Stimulated activated naive B cell treated with anti-CD40 and anti-IgM and Interleukin-4, amounts not matched to agents 10 μg/mL and 1 μg/mL and 100 μg/mL, for 72 hours (primary cell): ENCODE data around the gene NEB.

Source experiments
- ATAC-seq, 2 donors: fragments of 150-1000 bp; cut with Tn5 transposase; replicated peaks; 2 replicates each; pipeline ENCODE4 v1.10.0; 2021; ENCODE audit warnings: moderate library complexity in 1 of 2
- DNase-seq: peaks from one replicate; pipeline ENCODE4 v3.0.0; 2021
- H3K27ac Mint-ChIP-seq: one replicate; pipeline ENCODE4 v1.8.0; 2022; ENCODE audit warnings: mild to moderate bottlenecking, mixed read lengths
- H3K27me3 Mint-ChIP-seq, 2 donors: one replicate each; pipeline ENCODE4 v1.8.0; 2022; ENCODE audit warnings: mixed read lengths in 2 of 2
- H3K36me3 Mint-ChIP-seq, 2 donors: one replicate each; pipeline ENCODE4 v1.8.0; 2022; ENCODE audit warnings: mixed read lengths in 2 of 2, mild to moderate bottlenecking in 1 of 2
- H3K4me1 Mint-ChIP-seq, 2 donors: one replicate each; pipeline ENCODE4 v1.8.0; 2022; ENCODE audit warnings: mixed read lengths in 2 of 2, mild to moderate bottlenecking in 1 of 2
- H3K4me3 Mint-ChIP-seq, 2 donors: one replicate each; pipeline ENCODE4 v1.8.0; 2022; ENCODE audit warnings: mild to moderate bottlenecking in 2 of 2, mixed read lengths in 2 of 2, moderate library complexity in 1 of 2
- H3K9me3 Mint-ChIP-seq, 2 donors: one replicate each; pipeline ENCODE4 v1.8.0; 2022; ENCODE audit warnings: mixed read lengths in 2 of 2, mild to moderate bottlenecking in 1 of 2

Gene NEB

DNA sequence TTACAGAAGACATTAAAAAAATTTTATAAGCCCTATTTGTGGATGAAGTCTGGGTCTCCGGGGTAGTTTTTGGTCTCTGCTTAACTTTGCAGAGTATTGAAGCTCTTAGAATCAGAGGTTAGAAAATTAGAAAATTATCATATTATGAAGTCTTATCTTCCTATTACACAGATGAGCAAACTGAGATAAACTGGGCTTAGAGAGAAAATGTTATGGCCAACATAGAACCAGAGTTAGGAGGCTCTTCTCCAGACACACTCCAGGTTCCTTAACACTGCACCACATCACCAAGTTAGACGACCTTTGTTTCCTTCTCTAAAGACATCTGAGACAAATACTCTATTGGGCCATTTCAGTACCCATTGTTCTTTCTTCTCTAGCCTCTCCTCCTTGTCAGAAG lies 36.7 kb upstream of the NEB start:
- Mint-ChIP-seq H3K36me3 (peaks cover 20 to 28% of the 10 kb centered on the region in 2 donors), H3K27me3 (no peaks in the 10 kb centered on the region)

DNA sequence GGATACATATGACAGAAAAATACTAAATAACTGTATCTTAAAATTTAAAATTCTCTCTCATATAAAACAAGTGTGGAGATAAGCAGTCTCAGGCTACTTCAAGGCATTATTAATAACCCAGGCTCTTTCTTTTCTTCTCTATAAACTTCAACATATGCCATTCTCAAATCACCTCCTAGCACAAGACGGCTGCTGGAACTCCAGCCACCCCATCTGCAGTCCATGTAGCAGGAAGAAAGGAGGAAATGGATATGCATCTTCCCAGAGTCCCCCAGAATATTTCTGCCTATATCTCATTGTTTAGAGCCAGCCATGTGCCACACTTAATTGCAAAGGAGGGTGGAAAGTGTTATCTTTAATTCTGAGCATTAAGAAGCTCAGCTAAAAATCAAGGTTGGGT lies 35.3 kb upstream of the NEB start:
- no peak overlapping the region for H3K4me3 Mint-ChIP-seq
- H3K36me3 Mint-ChIP-seq = peaks cover 11 to 20% of the 10 kb centered on the region in 2 donors
- peak overlapping the region; percentile 98 for H3K27ac Mint-ChIP-seq
- peaks cover 51 to 87% of the 10 kb centered on the region in 2 donors for H3K4me1 Mint-ChIP-seq
- H3K27me3 Mint-ChIP-seq = no peaks in the 10 kb centered on the region
- peaks cover 0 to 6% of the 10 kb centered on the region in 2 donors for H3K9me3 Mint-ChIP-seq
- ATAC-seq (no peak), DNase-seq (no peak)

More for the DNA sequence above, 36.7 kb upstream of the NEB start:
- H3K9me3 Mint-ChIP-seq = peaks cover 0 to 10% of the 10 kb centered on the region in 2 donors
- peak; percentile 20 to 21 for ATAC-seq
- H3K4me1 Mint-ChIP-seq = peaks cover 50 to 87% of the 10 kb centered on the region in 2 donors
- no peak for DNase-seq
- H3K27ac Mint-ChIP-seq = peak overlapping the region; percentile 98
- H3K4me3 Mint-ChIP-seq = peak overlapping the region; percentile 40 to 46

DNA sequence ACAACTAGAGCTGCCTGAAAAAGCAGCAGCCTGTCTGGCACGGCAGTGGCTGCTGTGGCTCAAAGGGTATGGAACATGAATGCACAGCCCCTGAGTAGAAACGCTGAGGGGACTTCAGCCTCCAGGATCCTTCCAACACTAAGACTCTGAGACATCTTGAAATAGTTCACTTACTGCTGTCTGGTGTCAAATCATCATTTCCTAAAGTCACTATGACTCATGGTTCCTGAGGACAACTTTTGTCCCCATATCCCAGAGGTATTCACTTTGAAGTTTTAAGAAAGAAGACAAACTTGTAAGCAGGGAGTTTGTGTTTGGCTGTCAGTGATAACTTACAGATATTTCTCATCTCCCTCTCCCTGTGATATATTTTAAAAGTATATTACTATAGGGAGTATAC lies 33.3 kb upstream of the NEB start:
- no peak overlapping the region for H3K4me3 Mint-ChIP-seq
- H3K36me3 Mint-ChIP-seq = peaks cover 15 to 20% of the 10 kb centered on the region in 2 donors

DNA sequence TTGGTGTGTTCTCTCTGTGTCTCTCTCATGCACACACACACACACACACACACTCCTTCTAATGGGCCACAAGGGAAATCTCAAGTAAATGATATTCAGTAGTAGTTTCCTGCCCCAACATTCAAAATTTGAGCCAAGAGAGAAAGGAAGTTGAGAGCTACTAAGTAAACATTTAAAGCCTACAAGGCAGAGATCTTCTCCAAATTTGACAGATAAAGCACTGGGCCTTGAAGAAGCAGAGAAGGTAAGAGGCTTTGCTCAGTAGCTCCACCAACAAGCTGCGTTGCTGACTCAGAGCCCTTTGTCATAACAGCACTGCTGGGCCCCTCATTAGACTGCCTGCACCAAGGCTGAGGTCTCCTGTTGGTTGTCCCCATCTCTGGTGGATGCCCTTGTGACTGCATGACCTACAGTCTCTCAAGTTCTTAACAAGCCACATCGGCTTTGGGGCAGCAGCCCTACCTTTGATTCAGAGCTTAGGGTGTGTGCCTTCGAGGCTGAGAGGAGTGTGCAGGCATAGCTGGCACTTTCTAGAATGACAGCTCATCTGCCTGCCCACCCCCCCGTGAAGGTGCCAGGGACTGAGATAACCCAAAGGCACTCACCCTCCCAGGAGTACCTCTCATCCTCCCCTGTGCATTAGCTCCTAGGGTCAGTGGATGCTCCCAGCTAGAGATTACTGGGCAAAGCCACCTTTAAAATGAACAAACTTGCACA lies 32.3 kb upstream of the NEB start:
- H3K27ac Mint-ChIP-seq = peak overlapping the region; percentile 89
- H3K9me3 Mint-ChIP-seq = peaks cover 0 to 6% of the 10 kb centered on the region in 2 donors
- DNase-seq (peak; percentile 77), ATAC-seq (peak; percentile 82 to 83)
- H3K4me1 Mint-ChIP-seq = peaks cover 56 to 86% of the 10 kb centered on the region in 2 donors
- H3K27me3 Mint-ChIP-seq = no peaks in the 10 kb centered on the region
- peaks cover 15 to 16% of the 10 kb centered on the region in 2 donors for H3K36me3 Mint-ChIP-seq
- peak overlapping the region; percentile 44 to 50 for H3K4me3 Mint-ChIP-seq

More for the DNA sequence above, 33.3 kb upstream of the NEB start:
- ATAC-seq = no peak
- H3K27ac Mint-ChIP-seq = peak overlapping the region; percentile 89
- peaks cover 0 to 6% of the 10 kb centered on the region in 2 donors for H3K9me3 Mint-ChIP-seq
- DNase-seq = no peak
- H3K4me1 Mint-ChIP-seq = peaks cover 63 to 96% of the 10 kb centered on the region in 2 donors
- H3K27me3 Mint-ChIP-seq = no peaks in the 10 kb centered on the region

DNA sequence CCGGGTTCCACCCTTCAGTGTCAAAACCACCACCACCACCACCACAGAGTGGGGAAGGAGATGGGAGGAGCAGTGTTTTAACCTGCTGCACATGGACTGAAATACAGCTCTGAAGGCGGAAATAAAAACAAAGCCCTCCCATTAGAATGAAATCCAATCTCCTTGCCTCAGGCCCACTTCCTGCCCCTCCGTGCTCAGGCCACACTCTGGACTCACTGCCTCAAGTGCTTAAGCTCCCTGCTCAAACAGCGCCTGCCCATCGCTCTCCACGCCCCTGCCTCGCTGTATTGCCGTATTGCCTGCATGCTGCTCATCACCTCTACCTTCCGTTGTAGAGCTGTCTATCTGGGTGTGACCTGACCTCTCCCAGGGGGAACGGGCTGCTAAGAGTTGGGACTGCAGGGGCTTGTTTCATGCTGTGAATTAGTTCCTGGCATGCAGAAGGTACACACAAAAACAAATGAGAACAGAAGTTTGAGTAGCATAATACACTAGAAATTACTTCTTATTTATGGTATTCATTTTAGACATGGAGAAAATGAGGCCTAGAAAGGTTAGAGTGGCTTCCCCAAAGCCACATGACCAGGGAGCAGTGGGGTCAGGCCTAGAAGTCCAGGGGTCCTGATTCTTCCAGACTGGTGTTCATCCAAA lies 31.6 kb upstream of the NEB start:
- Mint-ChIP-seq H3K27me3 (no peaks in the 10 kb centered on the region), H3K4me3 (peak overlapping the region; percentile 44 to 63), H3K4me1 (peaks cover 50 to 79% of the 10 kb centered on the region in 2 donors), H3K9me3 (peaks cover 0 to 6% of the 10 kb centered on the region in 2 donors), H3K27ac (peak overlapping the region; percentile 89), H3K36me3 (peaks cover 12 to 17% of the 10 kb centered on the region in 2 donors)
- ATAC-seq (peak; percentile 41 to 45), DNase-seq (peak; percentile 17)

DNA sequence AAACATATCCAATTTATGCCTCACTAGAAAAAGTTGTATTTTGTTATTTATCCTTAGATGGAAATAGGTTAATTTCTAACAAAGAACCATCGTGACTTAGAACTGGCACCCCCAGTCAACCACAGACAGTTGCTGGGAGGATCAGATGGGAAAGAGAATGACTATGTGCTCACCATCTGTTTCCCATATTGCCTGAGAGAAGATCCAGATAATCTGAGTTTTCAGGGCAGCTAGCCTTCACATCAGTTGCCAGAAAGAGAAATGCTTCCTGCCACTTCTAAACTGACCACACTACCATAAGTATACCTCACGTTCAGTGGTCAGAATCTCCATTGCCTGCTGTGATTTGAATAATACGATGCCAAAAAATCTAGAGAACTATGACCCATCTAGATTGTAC lies 28.4 kb upstream of the NEB start:
- Mint-ChIP-seq H3K4me3 (no peak overlapping the region), H3K36me3 (peaks cover 4 to 10% of the 10 kb centered on the region in 2 donors), H3K9me3 (no peaks in the 10 kb centered on the region), H3K4me1 (peaks cover 44 to 57% of the 10 kb centered on the region in 2 donors), H3K27me3 (no peaks in the 10 kb centered on the region), H3K27ac (peak overlapping the region; percentile 11)
- no peak for DNase-seq
- ATAC-seq = no peak

DNA sequence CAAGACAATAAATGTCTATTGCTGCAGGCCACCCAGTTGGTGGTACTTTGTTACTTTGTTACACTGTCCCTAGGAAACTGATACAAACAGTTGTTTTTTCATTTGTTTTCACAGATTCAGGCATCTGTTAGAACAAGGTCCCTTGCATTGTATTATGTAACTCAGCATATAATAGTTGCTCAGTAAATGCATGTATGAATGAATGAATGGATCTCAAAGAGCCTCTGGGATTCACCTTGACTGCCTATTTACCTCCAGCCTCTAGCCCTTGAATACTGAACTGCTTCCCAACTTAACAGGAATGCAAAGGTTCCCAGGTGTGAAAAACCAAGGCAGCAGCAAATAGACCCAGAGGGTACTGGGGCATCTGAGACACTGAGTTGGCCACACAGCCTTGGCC lies 27.4 kb upstream of the NEB start:
- H3K4me1 Mint-ChIP-seq = peaks cover 40 to 52% of the 10 kb centered on the region in 2 donors
- H3K36me3 Mint-ChIP-seq = peaks cover 4 to 10% of the 10 kb centered on the region in 2 donors
- H3K27me3 Mint-ChIP-seq = no peaks in the 10 kb centered on the region
- H3K27ac Mint-ChIP-seq = no peak overlapping the region
- no peaks in the 10 kb centered on the region for H3K9me3 Mint-ChIP-seq
- no peak for ATAC-seq
- H3K4me3 Mint-ChIP-seq = no peak overlapping the region
- no peak for DNase-seq

DNA sequence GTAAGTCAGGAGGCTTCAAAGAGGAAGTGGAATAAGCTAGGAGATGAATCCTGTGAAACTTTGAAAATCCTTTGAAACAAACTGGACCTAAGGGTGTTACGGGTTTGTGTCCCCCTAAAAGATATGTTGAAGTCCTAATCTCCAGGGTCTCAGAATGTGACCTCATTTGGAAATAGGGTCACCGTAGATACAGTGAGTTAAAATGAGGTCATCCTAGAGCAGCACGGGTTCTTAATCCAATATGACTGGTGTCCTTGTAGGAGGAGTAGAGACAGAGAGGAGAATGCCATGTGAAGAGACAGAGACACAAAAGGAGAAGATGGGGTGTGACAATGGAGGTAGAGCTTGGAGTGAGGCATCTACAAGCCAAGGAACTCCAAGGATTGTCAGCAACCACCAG lies 26.9 kb upstream of the NEB start:
- ATAC-seq (no peak), DNase-seq (no peak)
- Mint-ChIP-seq H3K36me3 (peaks cover 4 to 10% of the 10 kb centered on the region in 2 donors), H3K27me3 (no peaks in the 10 kb centered on the region), H3K27ac (no peak overlapping the region), H3K4me3 (no peak overlapping the region), H3K9me3 (no peaks in the 10 kb centered on the region), H3K4me1 (peaks cover 35 to 47% of the 10 kb centered on the region in 2 donors)

DNA sequence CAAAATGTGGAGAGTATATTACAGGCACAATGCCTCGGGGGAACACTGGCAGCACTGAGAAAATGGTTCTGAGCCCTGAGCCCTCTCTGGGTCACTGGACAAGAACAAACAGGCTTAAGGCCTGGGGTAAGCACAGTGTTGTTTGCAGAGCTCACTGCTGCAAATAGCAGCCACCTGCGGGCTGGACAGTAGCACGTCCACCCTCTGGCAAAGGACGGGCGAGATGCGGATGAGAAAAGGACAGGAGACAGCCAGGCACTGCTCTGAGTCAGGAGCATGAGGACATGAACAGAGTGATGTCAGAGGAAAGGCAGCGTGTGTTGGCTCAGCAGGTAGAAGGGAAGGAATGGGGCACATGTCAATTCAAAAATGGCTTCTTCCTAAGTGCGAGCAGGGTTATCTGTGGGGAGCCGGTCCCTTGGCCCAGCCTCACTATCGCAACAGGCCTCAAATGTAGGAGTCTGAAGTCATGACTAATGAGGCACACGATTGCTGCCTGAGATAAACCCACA lies 25.9 kb upstream of the NEB start:
- DNase-seq (no peak), ATAC-seq (no peak)
- peak overlapping the region; percentile 31 for H3K27ac Mint-ChIP-seq
- H3K36me3 Mint-ChIP-seq = peaks cover 0 to 10% of the 10 kb centered on the region in 2 donors
- peaks cover 26 to 37% of the 10 kb centered on the region in 2 donors for H3K4me1 Mint-ChIP-seq
- no peaks in the 10 kb centered on the region for H3K27me3 Mint-ChIP-seq
- H3K9me3 Mint-ChIP-seq = no peaks in the 10 kb centered on the region
- H3K4me3 Mint-ChIP-seq = no peak overlapping the region

DNA sequence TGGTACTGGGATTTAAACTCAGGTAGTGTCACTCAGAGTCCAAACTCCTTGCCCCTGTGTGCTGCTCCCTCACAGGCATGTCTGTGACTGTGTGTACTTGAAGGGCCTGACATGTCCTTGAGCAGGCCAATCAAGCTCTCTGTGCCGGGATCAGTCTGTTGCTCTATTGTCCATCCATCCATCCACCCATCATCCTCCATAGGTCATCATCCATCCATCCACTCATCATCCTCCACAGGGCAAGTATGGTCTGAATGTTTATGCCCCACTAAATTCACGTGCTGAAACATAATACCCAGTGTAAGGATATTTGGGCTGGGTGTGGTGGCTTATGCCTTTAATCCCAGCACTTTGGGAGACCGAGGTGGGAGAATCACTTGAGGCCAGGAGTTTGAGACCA lies 24.5 kb upstream of the NEB start:
- Mint-ChIP-seq H3K36me3 (peaks cover 0 to 5% of the 10 kb centered on the region in 2 donors), H3K27me3 (no peaks in the 10 kb centered on the region), H3K4me3 (no peak overlapping the region), H3K27ac (no peak overlapping the region), H3K9me3 (no peaks in the 10 kb centered on the region), H3K4me1 (peaks cover 14 to 22% of the 10 kb centered on the region in 2 donors)
- DNase-seq (no peak), ATAC-seq (no peak)

DNA sequence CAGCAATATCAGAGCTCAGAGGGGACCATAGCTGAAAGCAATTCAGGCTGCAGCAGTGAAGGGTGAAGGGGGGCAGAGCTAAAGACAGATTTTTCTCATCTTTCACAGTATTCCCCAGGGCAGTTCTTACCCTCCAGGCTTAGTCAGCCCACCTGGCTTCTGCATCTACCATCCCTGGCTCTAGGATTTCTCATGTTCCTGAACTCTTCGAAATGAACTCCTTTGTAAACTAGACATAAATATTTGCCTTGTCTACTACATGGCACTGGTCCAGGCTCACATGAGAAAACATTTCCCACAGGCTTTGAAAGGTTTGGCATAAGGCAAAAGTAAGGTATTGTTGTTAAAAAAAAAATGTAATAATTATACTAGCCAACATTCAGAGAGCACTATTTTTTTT lies 23.6 kb upstream of the NEB start:
- H3K27me3 Mint-ChIP-seq = no peaks in the 10 kb centered on the region
- H3K4me1 Mint-ChIP-seq = peaks cover 8 to 14% of the 10 kb centered on the region in 2 donors
- H3K9me3 Mint-ChIP-seq = no peaks in the 10 kb centered on the region
- H3K4me3 Mint-ChIP-seq = no peak overlapping the region
- peaks cover 0 to 5% of the 10 kb centered on the region in 2 donors for H3K36me3 Mint-ChIP-seq
- no peak for ATAC-seq
- H3K27ac Mint-ChIP-seq = no peak overlapping the region
- no peak for DNase-seq

DNA sequence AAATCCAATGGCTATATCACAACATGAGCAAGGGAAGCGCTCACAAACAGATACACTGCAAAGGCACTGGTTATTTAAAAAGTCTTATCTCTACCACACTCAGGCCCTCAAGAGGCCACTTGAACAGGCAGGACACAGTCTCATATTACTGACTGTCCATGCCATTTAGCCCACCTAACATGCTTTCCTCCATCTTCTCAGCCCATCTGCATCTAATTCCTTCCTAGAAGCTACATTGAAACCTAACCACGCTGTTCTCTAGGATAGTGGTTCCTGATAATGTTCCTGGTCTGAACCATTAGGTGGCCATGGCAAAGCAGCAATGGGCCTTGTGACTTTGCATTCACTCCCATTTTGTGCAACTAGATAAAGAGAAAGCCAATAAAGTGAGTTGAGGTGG lies 22.5 kb upstream of the NEB start:
- peaks cover 7 to 12% of the 10 kb centered on the region in 2 donors for H3K4me1 Mint-ChIP-seq
- no peak for ATAC-seq
- no peaks in the 10 kb centered on the region for H3K9me3 Mint-ChIP-seq

DNA sequence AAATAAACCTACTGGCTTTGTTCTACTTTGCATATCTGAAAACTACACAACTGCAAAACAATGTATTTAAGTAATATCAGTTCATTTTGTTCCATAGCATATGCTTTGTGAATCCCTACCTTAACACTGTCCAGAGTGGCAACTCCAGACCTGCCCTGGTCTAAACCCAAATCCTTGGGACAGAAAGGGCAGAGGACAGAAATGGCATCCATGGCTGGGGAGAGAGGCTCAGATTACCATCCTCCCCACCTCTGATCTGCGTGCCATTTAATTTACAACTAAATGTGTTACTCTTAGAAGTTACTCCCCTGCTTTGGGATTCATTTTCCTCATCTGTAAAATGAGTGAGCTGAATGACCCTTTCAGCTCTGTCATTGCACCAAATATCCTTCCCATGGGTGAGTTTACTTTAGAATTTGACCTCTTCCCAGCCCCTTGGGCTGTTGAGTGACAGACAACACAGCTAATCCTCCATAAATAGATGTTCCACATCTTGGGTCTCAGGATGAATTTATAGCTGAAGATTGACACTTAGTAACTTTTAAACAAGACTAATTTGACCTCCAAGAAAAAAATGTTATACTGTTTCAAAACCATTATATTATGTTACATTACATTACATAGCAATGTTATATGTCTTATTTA lies 20.1 kb upstream of the NEB start:
- Mint-ChIP-seq H3K4me3 (no peak overlapping the region), H3K4me1 (peaks cover 4 to 6% of the 10 kb centered on the region in 2 donors), H3K36me3 (no peaks in the 10 kb centered on the region), H3K27me3 (no peaks in the 10 kb centered on the region), H3K9me3 (no peaks in the 10 kb centered on the region), H3K27ac (no peak overlapping the region)
- ATAC-seq (no peak), DNase-seq (no peak)

More for the DNA sequence above, 22.5 kb upstream of the NEB start:
- no peaks in the 10 kb centered on the region for H3K27me3 Mint-ChIP-seq
- DNase-seq = no peak
- no peak overlapping the region for H3K27ac Mint-ChIP-seq
- no peak overlapping the region for H3K4me3 Mint-ChIP-seq
- peaks cover 0 to 5% of the 10 kb centered on the region in 2 donors for H3K36me3 Mint-ChIP-seq

DNA sequence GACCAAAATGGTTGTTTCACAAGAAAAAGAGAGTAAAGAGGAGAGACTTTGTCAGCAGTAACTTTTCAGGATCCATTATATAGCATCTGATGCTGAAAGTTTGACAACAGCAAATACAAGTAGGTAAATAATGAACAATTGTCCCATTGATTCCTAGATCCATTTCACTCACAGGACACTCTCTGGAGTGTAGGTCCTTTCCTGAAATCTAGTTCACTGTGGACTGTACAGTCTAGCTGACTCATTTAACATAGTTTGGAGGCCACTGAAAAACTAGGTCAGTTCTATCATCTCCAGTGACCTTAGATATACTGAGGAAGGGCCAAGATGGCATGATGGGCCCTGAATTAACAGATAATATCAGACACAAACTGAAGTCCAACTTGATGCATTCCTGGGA lies 19.3 kb upstream of the NEB start:
- no peaks in the 10 kb centered on the region for H3K36me3 Mint-ChIP-seq
- no peak overlapping the region for H3K27ac Mint-ChIP-seq
- ATAC-seq (no peak), DNase-seq (no peak)
- H3K4me1 Mint-ChIP-seq = peaks cover 4 to 6% of the 10 kb centered on the region in 2 donors
- H3K9me3 Mint-ChIP-seq = no peaks in the 10 kb centered on the region
- H3K4me3 Mint-ChIP-seq = no peak overlapping the region
- H3K27me3 Mint-ChIP-seq = no peaks in the 10 kb centered on the region
